ENCODE data around the gene C18orf63. TPM values are rescaled to one million over a fixed set of nuclear protein-coding genes. Genes with fewer than 3 reads are reported as not detected.

Gene C18orf63
- total RNA-seq, 1 donor = not detected

- DNase-seq (ENCODE audit: low read depth in 2 of 3, low spot score in 2 of 3) = no peak
These were observed 29.4 kb upstream of the C18orf63 start for GRCh38 chr18:74286106-74286855.

GRCh38 chr18:74286856-74287255 lies 28.8 kb upstream of the C18orf63 start:
- no peak for DNase-seq (ENCODE audit: low read depth in 2 of 3, low spot score in 2 of 3)

- DNase-seq (ENCODE audit: low read depth in 2 of 3, low spot score in 2 of 3) = no peak
These were observed 27.6 kb upstream of the C18orf63 start for GRCh38 chr18:74288041-74288440.

GRCh38 chr18:74288730-74289129 lies 26.9 kb upstream of the C18orf63 start:
- no peak for DNase-seq (ENCODE audit: low read depth in 2 of 3, low spot score in 2 of 3)

- no peak for DNase-seq (ENCODE audit: low read depth in 2 of 3, low spot score in 2 of 3)
These were observed 26.5 kb upstream of the C18orf63 start for GRCh38 chr18:74289137-74289536.

- DNase-seq (ENCODE audit: low read depth in 2 of 3, low spot score in 2 of 3) = no peak
These were observed 25.6 kb upstream of the C18orf63 start for GRCh38 chr18:74290021-74290420.

GRCh38 chr18:74290794-74291471 lies 24.7 kb upstream of the C18orf63 start:
- no peak for DNase-seq (ENCODE audit: low read depth in 2 of 3, low spot score in 2 of 3)

- DNase-seq (ENCODE audit: low read depth in 2 of 3, low spot score in 2 of 3) = no peak
These were observed 24.2 kb upstream of the C18orf63 start for GRCh38 chr18:74291472-74291770.

GRCh38 chr18:74291771-74292540 lies 23.7 kb upstream of the C18orf63 start, which contains the start of gene CYB5A:
Gene CYB5A, minus strand, starts transcription at chr18:74291963. Its CDS starts 88 bp downstream, at chr18:74291875.
- DNase-seq (ENCODE audit: low read depth in 2 of 3, low spot score in 2 of 3) = peak; percentile 97 to 99 (median 98)

GRCh38 chr18:74292541-74292858 lies 23.1 kb upstream of the C18orf63 start:
- peak in 1 of 3 donors; percentile 9 for DNase-seq (ENCODE audit: low read depth in 2 of 3, low spot score in 2 of 3)

- peak in 1 of 3 donors; percentile 8 for DNase-seq (ENCODE audit: low read depth in 2 of 3, low spot score in 2 of 3)
These were observed 22.7 kb upstream of the C18orf63 start for GRCh38 chr18:74292982-74293381.

- DNase-seq (ENCODE audit: low read depth in 2 of 3, low spot score in 2 of 3) = no peak
These were observed 21.1 kb upstream of the C18orf63 start for GRCh38 chr18:74294526-74294925.

GRCh38 chr18:74299162-74299561 lies 16.5 kb upstream of the C18orf63 start:
- DNase-seq (ENCODE audit: low read depth in 2 of 3, low spot score in 2 of 3) = no peak

GRCh38 chr18:74299746-74300145 lies 15.9 kb upstream of the C18orf63 start:
- DNase-seq (ENCODE audit: low read depth in 2 of 3, low spot score in 2 of 3) = no peak

- DNase-seq (ENCODE audit: low read depth in 2 of 3, low spot score in 2 of 3) = no peak
These were observed 12.3 kb upstream of the C18orf63 start for GRCh38 chr18:74303306-74303705.

GRCh38 chr18:74303936-74304335 lies 11.7 kb upstream of the C18orf63 start:
- no peak for DNase-seq (ENCODE audit: low read depth in 2 of 3, low spot score in 2 of 3)

- DNase-seq (ENCODE audit: low read depth in 2 of 3, low spot score in 2 of 3) = peak in 1 of 3 donors; percentile 30
These were observed 5.2 kb upstream of the C18orf63 start for GRCh38 chr18:74310411-74310810.

- no peak for DNase-seq (ENCODE audit: low read depth in 2 of 3, low spot score in 2 of 3)
These were observed 4.6 kb upstream of the C18orf63 start for GRCh38 chr18:74311000-74311399.

GRCh38 chr18:74314759-74315463 lies 728 bp upstream of the C18orf63 start:
- no peak for DNase-seq (ENCODE audit: low read depth in 2 of 3, low spot score in 2 of 3)

GRCh38 chr18:74316257-74317170 lies 875 bp downstream of the C18orf63 start:
- DNase-seq (ENCODE audit: low read depth in 2 of 3, low spot score in 2 of 3) = no peak

All from hematopoietic multipotent progenitor cell (in vitro differentiated cells).